ENCODE results near the gene MEX3D. TPM values are rescaled to one million over a fixed set of nuclear protein-coding genes. Genes with fewer than 3 reads are reported as not detected.

The MEX3D gene
- total RNA-seq, 1 experiment from 2014 or later: 70.4 TPM

- Mint-ChIP-seq H3K27me3 (ENCODE audit: low read depth) (peaks cover 79% of the 10 kb centered on the region), H3K9me3 (peaks cover 0 to 6% of the 10 kb centered on the region in 2 experiments; a peak in 3 of 5 replicates), H3K36me3 (ENCODE audit: insufficient read depth in 1 of 3, low read depth in 3 of 3) (no peaks in the 10 kb centered on the region), H3K4me3 (peak within 1 kb of the TSS; percentile 55 to 81), H3K4me1 (peaks cover 6 to 7% of the 10 kb centered on the region in 2 experiments; a peak in 3 of 4 replicates), H3K27ac (no peak within 1 kb of the TSS; a peak in 2 of 7 replicates)
- H4K20me1 ChIP-seq (ENCODE audit: control insufficient read depth, insufficient read depth, insufficient read length): peaks cover 3% of the 10 kb centered on the region
- no peak within 1 kb of the TSS for H2BK12ac ChIP-seq (ENCODE audit: insufficient read length, low read depth, low read length)
- H2BK15ac ChIP-seq (ENCODE audit: low read depth, low read length): no peak within 1 kb of the TSS
- no peak within 1 kb of the TSS for H3K18ac ChIP-seq (ENCODE audit: insufficient read length, low read depth, low read length)
- H3K14ac ChIP-seq (ENCODE audit: insufficient read depth, low read length): no peak within 1 kb of the TSS
- H4K5ac ChIP-seq (ENCODE audit: insufficient read length, low read depth, low read length): no peak within 1 kb of the TSS
- no peak within 1 kb of the TSS for H3T11ph ChIP-seq (ENCODE audit: low read length)
- H2BK20ac ChIP-seq (ENCODE audit: low read depth, low read length, poor library complexity, severe bottlenecking): no peak within 1 kb of the TSS
- H4K8ac ChIP-seq (replicated peaks; ENCODE audit: insufficient read length, low read depth, low read length): no peak within 1 kb of the TSS
- H2AK5ac ChIP-seq (ENCODE audit: insufficient read length, low read length): no peak within 1 kb of the TSS
- H3K79me2 ChIP-seq (ENCODE audit: insufficient read depth, low read length): no peaks in the 10 kb centered on the region
- no peaks in the 10 kb centered on the region for H3K4me1 ChIP-seq (ENCODE audit: insufficient read depth, low read length)
- H3K4me2 ChIP-seq (ENCODE audit: insufficient read depth, insufficient read length, low read length): peak within 1 kb of the TSS; percentile 15
- H3K56ac ChIP-seq (ENCODE audit: insufficient read length, low read depth, low read length): no peak within 1 kb of the TSS
- no peak within 1 kb of the TSS for H4K91ac ChIP-seq (ENCODE audit: insufficient read length, low read depth, low read length)
- DNase-seq: no peak
- H3K23me2 ChIP-seq (ENCODE audit: insufficient read length, low read depth, low read length, poor library complexity, severe bottlenecking): peaks cover 2% of the 10 kb centered on the region
- H3K9ac ChIP-seq (ENCODE audit: extremely low read depth, insufficient read length, low read length): no peak within 1 kb of the TSS
- no peak within 1 kb of the TSS for H2BK120ac ChIP-seq (ENCODE audit: low read depth, low read length, poor library complexity, severe bottlenecking)
- no peaks in the 10 kb centered on the region for H3K9me3 ChIP-seq (ENCODE audit: control insufficient read depth, low read depth, low read length)
- no CpG with 5 or more reads among the region's 92 CpGs for WGBS (ENCODE audit: extremely low coverage, insufficient read length, low lambda C conversion rate)
- no peak within 1 kb of the TSS for H3K27ac ChIP-seq (ENCODE audit: insufficient read length, low read depth, low read length)
- H3K4ac ChIP-seq (ENCODE audit: low read depth, low read length): no peak within 1 kb of the TSS
- H2BK5ac ChIP-seq (ENCODE audit: insufficient read length, low read length): no peak within 1 kb of the TSS
- no peaks in the 10 kb centered on the region for H3K79me1 ChIP-seq (ENCODE audit: insufficient read depth, low read depth, low read length, poor library complexity, severe bottlenecking)
- H3K23ac ChIP-seq (ENCODE audit: insufficient read length, low read depth, low read length): no peak within 1 kb of the TSS
- H2AFZ ChIP-seq (ENCODE audit: low read length): no peak within 1 kb of the TSS
- TF ChIP-seq, protein P1, sequence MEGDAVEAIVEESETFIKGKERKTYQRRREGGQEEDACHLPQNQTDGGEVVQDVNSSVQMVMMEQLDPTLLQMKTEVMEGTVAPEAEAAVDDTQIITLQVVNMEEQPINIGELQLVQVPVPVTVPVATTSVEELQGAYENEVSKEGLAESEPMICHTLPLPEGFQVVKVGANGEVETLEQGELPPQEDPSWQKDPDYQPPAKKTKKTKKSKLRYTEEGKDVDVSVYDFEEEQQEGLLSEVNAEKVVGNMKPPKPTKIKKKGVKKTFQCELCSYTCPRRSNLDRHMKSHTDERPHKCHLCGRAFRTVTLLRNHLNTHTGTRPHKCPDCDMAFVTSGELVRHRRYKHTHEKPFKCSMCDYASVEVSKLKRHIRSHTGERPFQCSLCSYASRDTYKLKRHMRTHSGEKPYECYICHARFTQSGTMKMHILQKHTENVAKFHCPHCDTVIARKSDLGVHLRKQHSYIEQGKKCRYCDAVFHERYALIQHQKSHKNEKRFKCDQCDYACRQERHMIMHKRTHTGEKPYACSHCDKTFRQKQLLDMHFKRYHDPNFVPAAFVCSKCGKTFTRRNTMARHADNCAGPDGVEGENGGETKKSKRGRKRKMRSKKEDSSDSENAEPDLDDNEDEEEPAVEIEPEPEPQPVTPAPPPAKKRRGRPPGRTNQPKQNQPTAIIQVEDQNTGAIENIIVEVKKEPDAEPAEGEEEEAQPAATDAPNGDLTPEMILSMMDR (conservative IDR thresholded peaks at IDR 0.05): no peak
- peaks cover 16% of the 10 kb centered on the region; the same call in 1 of the 2 replicates for H3K27me3 ChIP-seq (ENCODE audit: insufficient read depth, low read length)
These were observed 44.5 kb downstream of the MEX3D start, which contains the start of gene PLK5 for GRCh38 chr19:1523412-1524286. Gene PLK5 (plus strand): TSS chr19:1524077. CDS start chr19:1526997, 2,920 bp downstream.
